NCI-H526 (cell line): ENCODE results near the gene VPS51.
"Not testable (repeated sequence)": the region's sequence is repeated elsewhere in the genome, so short reads cannot be mapped to it uniquely, and the experiment has no call there.

Experiments
- DNase-seq, 2 experiments: peaks; one replicate each; lab custom pipeline; 2025; lab: John Stamatoyannopoulos, UW

VPS51 gene

DNA sequence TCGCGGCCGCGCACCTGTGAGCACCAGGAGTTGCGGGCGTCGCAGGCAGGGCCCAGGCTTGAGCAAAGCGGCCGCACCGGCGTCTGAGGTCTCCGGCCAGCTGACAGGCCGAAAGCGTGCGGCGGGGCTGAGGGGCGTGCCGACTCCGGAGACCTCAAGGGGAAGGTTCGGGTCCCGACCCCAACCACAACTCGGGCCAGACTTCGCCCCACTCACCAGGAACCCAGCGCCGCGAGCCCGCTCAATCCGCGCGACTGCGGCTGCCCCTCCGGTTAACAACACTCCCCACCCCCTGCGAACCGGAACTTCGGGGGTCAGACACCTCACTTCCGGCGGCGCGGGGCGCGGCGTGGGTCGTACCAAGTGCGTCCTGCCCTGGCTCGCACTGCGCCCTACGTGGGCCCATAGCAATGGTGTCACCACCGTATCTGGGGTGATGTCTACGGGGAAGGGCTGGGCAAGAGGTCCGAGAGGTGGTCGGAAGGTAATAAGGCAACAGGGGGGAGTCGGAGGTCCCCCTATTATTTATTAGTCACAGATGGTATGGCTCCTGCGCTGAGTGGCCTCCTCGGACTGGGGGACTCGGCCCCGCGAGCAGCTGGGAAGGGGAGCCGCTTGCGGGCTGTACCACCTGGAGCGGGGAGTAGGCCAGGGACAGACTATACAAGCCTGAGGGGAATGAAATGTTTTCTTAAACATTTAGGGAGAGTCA lies 38.4 kb downstream of the VPS51 start, which contains the start of gene SYVN1:
Gene SYVN1 (minus strand): TSS at position 280 of the 712 bp plus-strand sequence. CDS start 918 bp downstream, outside the sequence.
- DNase-seq, result peak; percentile 89 to 96

DNA sequence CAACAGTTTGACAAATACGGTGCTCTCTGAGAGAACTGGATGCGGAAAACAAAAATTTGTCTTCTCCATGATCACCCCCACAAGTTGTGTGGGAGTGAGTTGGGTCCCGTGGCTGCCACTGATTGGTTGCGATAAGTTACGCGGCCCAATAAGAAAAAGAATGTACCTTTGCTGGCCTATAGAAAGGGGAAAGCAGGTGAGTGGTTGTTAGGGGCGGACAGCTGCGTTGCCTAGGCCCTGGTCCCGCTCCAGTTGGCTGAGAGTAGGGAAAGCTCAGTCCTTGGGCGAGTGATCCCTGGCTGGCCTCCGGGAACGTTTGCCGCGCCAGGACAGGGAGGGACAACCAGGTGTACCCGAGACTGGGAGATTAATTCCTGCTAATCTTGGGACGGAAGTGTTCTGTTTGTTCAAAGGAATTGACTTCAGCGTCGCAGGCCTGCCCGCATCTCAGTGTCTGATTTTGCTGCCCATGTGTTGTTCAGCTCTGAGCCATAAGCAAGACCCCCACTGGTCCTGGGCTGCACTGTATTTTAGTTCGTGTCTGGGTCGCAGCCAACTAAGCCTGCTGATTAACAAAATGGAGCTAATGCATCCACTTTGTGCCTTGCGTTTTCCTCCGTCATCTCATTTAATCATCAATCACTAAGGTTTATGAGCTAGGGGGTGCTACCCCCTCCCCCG lies 39.1 kb downstream of the VPS51 start:
- peak; percentile 99 for DNase-seq

DNA sequence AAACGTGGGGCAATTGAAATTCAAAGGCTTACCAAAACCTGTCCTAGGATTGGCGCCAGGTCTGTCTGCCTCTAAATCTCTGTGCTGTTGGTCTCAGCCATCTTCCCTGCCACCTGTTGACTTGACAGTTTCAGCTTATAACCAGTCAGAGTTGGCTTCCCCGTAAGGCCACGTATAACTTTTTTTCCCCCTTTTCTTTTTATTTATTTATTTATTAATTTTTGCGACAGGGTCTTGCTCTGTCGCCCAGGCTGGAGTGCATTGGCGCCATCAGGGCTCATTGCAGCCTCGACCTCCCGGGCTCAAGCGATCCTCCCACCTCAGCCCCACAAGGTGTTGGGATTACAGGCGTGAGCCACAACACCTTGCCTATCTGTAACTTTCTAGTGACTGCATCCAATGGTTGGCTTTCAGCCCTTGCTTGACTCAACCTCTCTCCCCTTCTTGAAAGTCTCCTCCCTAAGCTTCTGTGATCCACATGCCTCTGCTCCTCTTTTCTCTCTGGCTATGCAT lies 39.7 kb downstream of the VPS51 start:
- peak in 1 of 2 experiments; percentile 41 for DNase-seq

- DNase-seq, result no peak
Observed at GRCh38 chr11:65136515-65137096, 40.6 kb downstream of the VPS51 start.

- DNase-seq, result no peak
Observed at GRCh38 chr11:65141896-65142494, 46.0 kb downstream of the VPS51 start.

DNA sequence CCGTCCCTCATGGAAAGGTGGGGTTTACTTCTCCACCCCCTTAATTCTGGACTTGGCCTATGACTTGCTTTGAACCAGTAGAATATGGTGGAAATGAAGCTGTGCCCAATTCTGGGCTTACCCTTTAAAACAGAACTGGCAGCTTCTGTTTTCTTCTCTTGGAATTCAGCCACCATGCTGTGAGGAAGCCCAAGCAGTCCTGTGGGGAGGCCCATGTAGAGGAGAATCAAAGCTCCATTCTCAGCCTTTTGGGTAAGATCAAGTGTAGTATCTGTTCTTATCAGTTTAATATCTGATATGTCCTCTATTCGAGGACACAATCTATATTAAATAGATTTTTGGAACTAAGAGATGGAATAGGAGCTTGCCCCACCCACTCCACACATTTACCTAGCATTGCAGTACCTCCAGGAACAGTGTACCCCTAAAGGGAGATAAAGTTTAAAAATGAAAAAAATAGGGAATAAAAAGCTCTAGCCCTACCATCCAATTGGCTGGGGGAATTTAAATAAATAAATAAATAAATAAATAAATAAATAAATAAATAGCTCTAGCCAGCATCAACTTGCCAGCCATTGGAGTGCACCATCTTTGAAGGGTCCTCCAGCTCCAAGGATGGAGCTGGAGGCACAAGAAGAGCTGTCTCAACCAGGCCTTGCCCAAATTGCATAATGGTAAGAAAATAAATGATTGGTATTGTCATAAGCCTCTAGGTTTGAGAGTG lies 51.5 kb downstream of the VPS51 start:
- DNase-seq, result no peak

- DNase-seq, result no peak
Observed at GRCh38 chr11:65148657-65149056, 52.6 kb downstream of the VPS51 start.

GRCh38 chr11:65150131-65150508 lies 54.1 kb downstream of the VPS51 start:
- DNase-seq, result not testable (repeated sequence)

DNA sequence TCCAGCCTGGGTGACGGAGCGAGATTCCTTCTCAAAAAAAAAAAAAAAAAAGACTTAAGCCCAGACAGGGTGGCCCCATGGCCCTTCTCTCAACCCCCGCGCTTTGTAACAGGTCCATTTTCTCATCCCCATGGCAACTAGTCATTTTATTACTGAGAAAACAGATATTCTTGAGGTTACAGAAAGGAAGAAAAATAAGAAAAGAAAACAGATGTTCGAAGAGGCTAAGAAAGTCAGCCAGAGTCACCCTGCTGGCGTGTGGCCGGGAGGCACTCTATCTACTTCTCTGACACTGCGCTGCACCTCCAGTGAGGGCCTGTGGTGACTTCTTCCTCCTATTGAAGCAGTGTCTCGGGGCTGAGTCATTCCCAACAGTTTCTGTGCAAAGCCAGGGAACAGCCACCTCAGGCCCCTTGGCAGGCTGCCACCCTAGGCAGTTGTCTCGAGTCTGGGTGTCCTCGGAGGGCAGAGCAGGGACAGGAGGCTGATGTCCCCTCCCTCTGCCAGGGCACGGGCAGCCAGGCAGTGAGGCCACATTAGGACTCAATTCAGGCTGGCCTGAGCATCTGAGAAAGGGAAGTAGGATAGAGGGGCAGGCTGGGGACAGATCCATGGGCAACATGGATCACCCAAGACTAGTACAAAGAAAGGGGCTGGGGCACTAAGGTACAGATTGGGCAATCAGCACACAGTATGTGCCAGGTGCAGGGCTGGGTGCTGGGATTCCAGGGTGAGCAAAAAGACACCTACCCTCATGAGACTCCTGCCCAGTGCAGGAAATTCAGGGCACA lies 54.7 kb downstream of the VPS51 start:
- DNase-seq, result no peak

- DNase-seq, result no peak
Observed at GRCh38 chr11:65151331-65151899, 55.4 kb downstream of the VPS51 start.

GRCh38 chr11:65152122-65152521 lies 56.1 kb downstream of the VPS51 start:
- DNase-seq, result no peak

- DNase-seq, result no peak
Observed at GRCh38 chr11:65156256-65156655, 60.2 kb downstream of the VPS51 start.

DNA sequence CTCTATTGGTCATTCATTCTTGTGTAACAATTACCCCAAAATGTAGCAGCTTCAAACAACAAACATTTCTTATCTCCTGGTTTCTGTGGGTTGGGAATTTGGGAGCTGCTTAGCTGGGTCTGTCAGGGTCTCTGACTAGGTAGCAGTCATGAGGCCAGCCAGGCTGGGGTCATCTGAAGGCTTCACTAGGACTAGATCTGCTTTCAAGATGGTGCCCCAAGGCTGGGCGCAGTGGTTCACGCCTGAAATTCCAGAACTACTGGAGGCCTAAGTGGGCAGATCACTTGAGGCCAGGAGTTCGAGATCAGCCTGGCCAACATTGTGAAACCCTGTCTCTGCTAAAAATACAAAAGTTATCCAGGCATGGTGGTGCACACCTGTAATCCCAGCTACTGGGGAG lies 60.9 kb downstream of the VPS51 start:
- DNase-seq, result no peak

GRCh38 chr11:65157336-65157735 lies 61.3 kb downstream of the VPS51 start:
- no peak for DNase-seq

DNA sequence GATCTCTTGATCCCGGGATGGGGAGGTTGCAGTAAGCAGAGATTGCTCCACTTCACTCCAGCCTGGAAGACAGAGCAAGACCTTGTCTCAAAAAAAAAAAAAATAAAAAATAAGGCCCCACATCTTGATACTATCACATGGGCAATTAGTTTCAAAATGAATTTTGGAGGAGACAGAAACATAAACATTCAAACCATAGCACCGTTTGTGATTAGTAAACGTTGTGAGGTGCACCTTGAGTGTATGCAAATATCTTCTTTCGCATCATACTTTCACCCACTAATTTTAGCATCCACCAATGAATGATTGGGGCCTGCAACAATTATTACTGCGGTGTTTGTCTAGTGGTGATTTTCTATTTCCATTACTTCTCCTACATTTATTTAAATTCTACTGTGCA lies 63.0 kb downstream of the VPS51 start:
- DNase-seq, result no peak

GRCh38 chr11:65160643-65161042 lies 64.6 kb downstream of the VPS51 start:
- no peak for DNase-seq
